ENCODE results near the gene SLC4A2. TPM values are rescaled to one million over a fixed set of nuclear protein-coding genes. Genes with fewer than 3 reads are reported as not detected.

SLC4A2 gene
- polyA plus RNA-seq, 3 donors = 21.6 to 132 (median 23.8) TPM

GRCh38 chr7:151100921-151101320 lies 41.5 kb downstream of the SLC4A2 start:
- Histone ChIP-seq H3K9me3 (replicated peaks in 1 of 2; ENCODE audit: control insufficient read depth in 1 of 2, insufficient read depth in 1 of 2, low read length in 2 of 2) (no peaks in the 10 kb centered on the region), H2AFZ (ENCODE audit: insufficient read depth, low read depth, low read length, poor library complexity, severe bottlenecking) (no peak overlapping the region), H3K36me3 (replicated peaks in 1 of 2; ENCODE audit: control insufficient read depth in 1 of 2, insufficient read depth in 2 of 2, low read length in 2 of 2) (no peaks in the 10 kb centered on the region), H3K4me3 (replicated peaks in 1 of 3; ENCODE audit: low read depth in 2 of 3, low read length in 3 of 3) (no peak overlapping the region), H3K4me1 (ENCODE audit: control insufficient read depth in 1 of 2, insufficient read depth in 2 of 2, low read length in 2 of 2) (no peaks in the 10 kb centered on the region), H4K20me1 (ENCODE audit: insufficient read depth, low read length) (peaks cover 100% of the 10 kb centered on the region), H3K27ac (ENCODE audit: low read depth in 1 of 2, low read length in 2 of 2) (no peak overlapping the region), H3K27me3 (ENCODE audit: control insufficient read depth in 2 of 2, insufficient read depth in 2 of 2, low read length in 2 of 2) (no peaks in the 10 kb centered on the region), H3K4me2 (replicated peaks; ENCODE audit: extremely low read depth, low read length, poor library complexity, severe bottlenecking) (no peak overlapping the region), H3K9ac (ENCODE audit: insufficient read depth, low read length, poor library complexity, severe bottlenecking) (no peak overlapping the region), H3K79me2 (ENCODE audit: insufficient read depth, low read length) (peaks cover 45% of the 10 kb centered on the region)
- H3K4me3 Mint-ChIP-seq = no peak overlapping the region
- intact Hi-C loops (cut with micrococcal nuclease) = no loop called here
- DNase-seq = no peak
- H3K27ac Mint-ChIP-seq = no peak overlapping the region
- peaks cover 0 to 1% (median 0%) of the 10 kb centered on the region in 7 donors for H3K9me3 Mint-ChIP-seq
- peaks cover 17 to 24% of the 10 kb centered on the region in 2 donors for H3K36me3 Mint-ChIP-seq
- TF ChIP-seq CTCF (IDR thresholded peaks at IDR 0.05) = no peak
- H3K4me1 Mint-ChIP-seq = peaks cover 7% of the 10 kb centered on the region
- WGBS (ENCODE audit: insufficient coverage) = 95% methylated on average over 8 of the region's 10 CpGs
- H3K27me3 Mint-ChIP-seq (ENCODE audit: low read depth in 3 of 3) = no peaks in the 10 kb centered on the region

GRCh38 chr7:151101621-151102396 lies 42.4 kb downstream of the SLC4A2 start:
- no peak for TF ChIP-seq CTCF (IDR thresholded peaks at IDR 0.05)
- intact Hi-C loops (cut with micrococcal nuclease) = no loop called here
- no peak overlapping the region for H3K27ac ChIP-seq (ENCODE audit: low read depth in 1 of 2, low read length in 2 of 2)
- WGBS (ENCODE audit: insufficient coverage) = 86% methylated on average over 17 of the region's 24 CpGs
- H3K36me3 Mint-ChIP-seq = peaks cover 19 to 20% of the 10 kb centered on the region in 2 donors
- no peak overlapping the region for H3K4me3 Mint-ChIP-seq
- peak overlapping the region in 1 of 7 donors; percentile 8 for H3K27ac Mint-ChIP-seq
- H3K9me3 ChIP-seq (replicated peaks in 1 of 2; ENCODE audit: control insufficient read depth in 1 of 2, insufficient read depth in 1 of 2, low read length in 2 of 2) = no peaks in the 10 kb centered on the region
- H4K20me1 ChIP-seq (ENCODE audit: insufficient read depth, low read length) = peaks cover 100% of the 10 kb centered on the region
- no peaks in the 10 kb centered on the region for H3K27me3 ChIP-seq (ENCODE audit: control insufficient read depth in 2 of 2, insufficient read depth in 2 of 2, low read length in 2 of 2)
- no peak overlapping the region for H3K4me3 ChIP-seq (replicated peaks in 1 of 3; ENCODE audit: low read depth in 2 of 3, low read length in 3 of 3)
- no peak overlapping the region for H2AFZ ChIP-seq (ENCODE audit: insufficient read depth, low read depth, low read length, poor library complexity, severe bottlenecking)
- H3K9ac ChIP-seq (ENCODE audit: insufficient read depth, low read length, poor library complexity, severe bottlenecking) = no peak overlapping the region
- peaks cover 39% of the 10 kb centered on the region for H3K79me2 ChIP-seq (ENCODE audit: insufficient read depth, low read length)
- H3K36me3 ChIP-seq (replicated peaks in 1 of 2; ENCODE audit: control insufficient read depth in 1 of 2, insufficient read depth in 2 of 2, low read length in 2 of 2) = peaks cover 0 to 4% of the 10 kb centered on the region in 2 donors
- H3K9me3 Mint-ChIP-seq = peaks cover 0 to 1% (median 0%) of the 10 kb centered on the region in 7 donors
- no peak overlapping the region for H3K4me2 ChIP-seq (replicated peaks; ENCODE audit: extremely low read depth, low read length, poor library complexity, severe bottlenecking)
- no peak for DNase-seq
- peaks cover 7% of the 10 kb centered on the region for H3K4me1 Mint-ChIP-seq
- no peaks in the 10 kb centered on the region for H3K4me1 ChIP-seq (ENCODE audit: control insufficient read depth in 1 of 2, insufficient read depth in 2 of 2, low read length in 2 of 2)
- H3K27me3 Mint-ChIP-seq (ENCODE audit: low read depth in 3 of 3) = no peaks in the 10 kb centered on the region

Data from CD14-positive monocyte (primary cell).